Measurements from ENCODE around the gene EIF4H.

The EIF4H gene

GRCh38 chr7:74212661-74213060, 38.5 kb downstream of the EIF4H start:
- DNase-seq (ENCODE audit: low spot score), result no peak
- TF ChIP-seq CTCF (IDR thresholded peaks at IDR 0.05), result no peak

GRCh38 chr7:74214816-74215630, 40.9 kb downstream of the EIF4H start:
- H3K27ac ChIP-seq, result no peak overlapping the region
- no peak for TF ChIP-seq CTCF (IDR thresholded peaks at IDR 0.05)
- no peak overlapping the region for H3K4me3 ChIP-seq
- no peak for DNase-seq (ENCODE audit: low spot score)

More at GRCh38 chr7:74212661-74213060, 38.5 kb downstream of the EIF4H start:
- Histone ChIP-seq H3K27ac (no peak overlapping the region), H3K4me3 (no peak overlapping the region)

GRCh38 chr7:74215921-74216320, 41.8 kb downstream of the EIF4H start:
- DNase-seq (ENCODE audit: low spot score), result no peak
- Histone ChIP-seq H3K4me3 (no peak overlapping the region), H3K27ac (no peak overlapping the region)
- no peak for TF ChIP-seq CTCF (IDR thresholded peaks at IDR 0.05)

GRCh38 chr7:74216361-74216761, 42.2 kb downstream of the EIF4H start:
- no peak overlapping the region for H3K27ac ChIP-seq
- no peak for TF ChIP-seq CTCF (IDR thresholded peaks at IDR 0.05)
- H3K4me3 ChIP-seq, result no peak overlapping the region
- DNase-seq (ENCODE audit: low spot score), result no peak

- no peak for DNase-seq (ENCODE audit: low spot score)
- no peak for TF ChIP-seq CTCF (IDR thresholded peaks at IDR 0.05)
- Histone ChIP-seq H3K27ac (no peak overlapping the region), H3K4me3 (no peak overlapping the region)
Observed at GRCh38 chr7:74217455-74218342, 43.5 kb downstream of the EIF4H start.

GRCh38 chr7:74218343-74218698, 44.2 kb downstream of the EIF4H start:
- TF ChIP-seq CTCF (IDR thresholded peaks at IDR 0.05), result no peak
- Histone ChIP-seq H3K4me3 (no peak overlapping the region), H3K27ac (no peak overlapping the region)
- no peak for DNase-seq (ENCODE audit: low spot score)
